ENCODE measurements around the gene NHLRC2.
"Not testable (repeated sequence)": the region's sequence is repeated elsewhere in the genome, so short reads cannot be mapped to it uniquely, and the experiment has no call there.

The NHLRC2 gene

GRCh38 chr10:113928830-113929229 is 74.4 kb downstream of the NHLRC2 start:
- Histone ChIP-seq H3K9me3 (ENCODE audit: control insufficient read depth, insufficient read depth, low read length) (no peaks in the 10 kb centered on the region), H3K36me3 (ENCODE audit: insufficient read depth, low read length) (no peaks in the 10 kb centered on the region), H3K9ac (ENCODE audit: low read depth, low read length) (no peak overlapping the region), H3K4me1 (ENCODE audit: insufficient read depth, low read length) (no peaks in the 10 kb centered on the region)

- Histone ChIP-seq H3K4me1 (ENCODE audit: insufficient read depth, low read length) (no peaks in the 10 kb centered on the region), H3K9me3 (ENCODE audit: control insufficient read depth, insufficient read depth, low read length) (no peaks in the 10 kb centered on the region), H3K36me3 (ENCODE audit: insufficient read depth, low read length) (no peaks in the 10 kb centered on the region), H3K9ac (ENCODE audit: low read depth, low read length) (no peak overlapping the region)
Measured at GRCh38 chr10:113929522-113929921, 75.1 kb downstream of the NHLRC2 start.

GRCh38 chr10:113930482-113931057 is 76.1 kb downstream of the NHLRC2 start:
- Histone ChIP-seq H3K9me3 (ENCODE audit: control insufficient read depth, insufficient read depth, low read length) (no peaks in the 10 kb centered on the region), H3K4me1 (ENCODE audit: insufficient read depth, low read length) (no peaks in the 10 kb centered on the region), H3K36me3 (ENCODE audit: insufficient read depth, low read length) (no peaks in the 10 kb centered on the region), H3K9ac (ENCODE audit: low read depth, low read length) (no peak overlapping the region)

DNA sequence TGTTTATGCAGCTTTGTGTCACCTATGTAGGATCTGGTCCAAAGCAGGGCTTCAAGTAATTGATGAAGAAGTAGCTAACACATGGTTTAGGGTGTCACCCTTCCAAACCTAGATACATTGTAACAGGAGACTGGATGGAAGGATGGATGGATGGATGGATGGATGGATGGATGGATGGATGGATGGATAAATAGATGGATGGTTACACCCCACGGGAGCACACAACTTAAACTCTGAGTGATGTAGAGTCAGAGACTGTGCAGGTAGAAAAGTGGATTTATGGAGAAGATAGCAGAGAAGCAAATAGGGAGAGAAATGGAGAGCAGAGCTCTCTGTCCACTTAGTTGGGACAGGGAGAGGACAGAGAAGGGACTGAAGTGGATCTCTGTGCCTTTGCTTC is 78.4 kb downstream of the NHLRC2 start:
- Histone ChIP-seq H3K4me1 (ENCODE audit: insufficient read depth, low read length) (no peaks in the 10 kb centered on the region), H3K36me3 (ENCODE audit: insufficient read depth, low read length) (no peaks in the 10 kb centered on the region), H3K9me3 (ENCODE audit: control insufficient read depth, insufficient read depth, low read length) (no peaks in the 10 kb centered on the region), H3K9ac (ENCODE audit: low read depth, low read length) (no peak overlapping the region)

DNA sequence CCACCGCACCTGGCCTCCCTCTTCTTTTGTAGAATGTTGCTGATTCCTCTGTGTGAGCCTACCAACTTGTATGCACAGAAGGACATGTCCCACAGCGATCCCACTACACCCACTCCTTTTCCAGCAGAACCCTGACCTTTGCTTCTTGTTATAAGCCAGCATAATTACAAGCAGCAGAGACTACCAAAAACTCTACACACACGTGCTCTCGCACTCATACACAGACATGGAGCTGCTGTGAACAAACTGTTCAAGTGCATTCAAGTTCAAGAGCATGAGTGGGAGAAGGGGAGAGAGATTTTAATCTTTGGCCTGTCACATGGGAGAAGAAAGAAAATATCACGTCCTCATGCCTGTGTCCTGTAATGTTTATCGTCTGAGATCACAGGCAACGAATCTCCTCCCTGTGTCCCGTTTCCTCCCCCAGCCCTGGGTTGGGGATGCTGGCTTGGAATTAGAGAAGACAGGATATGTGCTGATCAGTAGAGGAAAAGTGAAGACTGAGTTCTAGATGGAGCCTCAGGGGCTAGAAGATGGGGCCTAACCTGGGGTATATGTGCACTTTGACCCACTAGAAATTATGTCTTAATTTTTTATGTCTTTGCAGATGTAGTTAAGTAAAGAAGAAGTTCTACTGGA is 79.6 kb downstream of the NHLRC2 start:
- no peaks in the 10 kb centered on the region for H3K36me3 ChIP-seq (ENCODE audit: insufficient read depth, low read length)
- no peaks in the 10 kb centered on the region for H3K9me3 ChIP-seq (ENCODE audit: control insufficient read depth, insufficient read depth, low read length)
- H3K4me1 ChIP-seq (ENCODE audit: insufficient read depth, low read length), result no peaks in the 10 kb centered on the region
- H3K9ac ChIP-seq (ENCODE audit: low read depth, low read length), result no peak overlapping the region

DNA sequence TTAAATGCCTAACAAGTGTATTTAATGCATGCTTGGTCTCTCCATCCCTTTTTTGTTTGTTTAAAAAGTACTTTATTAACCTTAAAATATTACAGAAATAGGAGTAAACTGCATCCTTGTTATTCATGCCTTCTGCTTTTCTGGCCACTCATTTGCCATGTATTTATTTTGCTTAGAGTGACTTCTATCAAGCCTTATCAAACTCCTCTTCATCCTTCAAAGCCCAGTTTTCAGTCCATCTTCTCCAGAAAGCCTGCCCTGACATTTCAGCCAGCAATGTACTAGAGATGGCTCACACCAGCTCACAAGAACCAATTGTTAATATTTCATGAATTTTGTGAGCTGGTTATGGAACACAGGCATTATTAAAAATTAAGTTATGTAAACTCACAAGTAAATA is 82.8 kb downstream of the NHLRC2 start:
- H3K9me3 ChIP-seq (ENCODE audit: control insufficient read depth, insufficient read depth, low read length), result no peaks in the 10 kb centered on the region
- no peaks in the 10 kb centered on the region for H3K36me3 ChIP-seq (ENCODE audit: insufficient read depth, low read length)
- H3K9ac ChIP-seq (ENCODE audit: low read depth, low read length), result no peak overlapping the region
- no peaks in the 10 kb centered on the region for H3K4me1 ChIP-seq (ENCODE audit: insufficient read depth, low read length)

GRCh38 chr10:113937756-113938155 is 83.3 kb downstream of the NHLRC2 start:
- Histone ChIP-seq H3K36me3 (ENCODE audit: insufficient read depth, low read length) (no peaks in the 10 kb centered on the region), H3K9ac (ENCODE audit: low read depth, low read length) (no peak overlapping the region), H3K4me1 (ENCODE audit: insufficient read depth, low read length) (no peaks in the 10 kb centered on the region), H3K9me3 (ENCODE audit: control insufficient read depth, insufficient read depth, low read length) (no peaks in the 10 kb centered on the region)

- no peaks in the 10 kb centered on the region for H3K36me3 ChIP-seq (ENCODE audit: insufficient read depth, low read length)
- H3K4me1 ChIP-seq (ENCODE audit: insufficient read depth, low read length), result no peaks in the 10 kb centered on the region
- no peaks in the 10 kb centered on the region for H3K9me3 ChIP-seq (ENCODE audit: control insufficient read depth, insufficient read depth, low read length)
- no peak overlapping the region for H3K9ac ChIP-seq (ENCODE audit: low read depth, low read length)
Measured at GRCh38 chr10:113939212-113939860, 84.9 kb downstream of the NHLRC2 start.

- Histone ChIP-seq H3K9ac (ENCODE audit: low read depth, low read length) (no peak overlapping the region), H3K4me1 (ENCODE audit: insufficient read depth, low read length) (0 out of 2 replicates have a peak, but pooled peaks cover 3% of the 10 kb centered on the region), H3K9me3 (ENCODE audit: control insufficient read depth, insufficient read depth, low read length) (no peaks in the 10 kb centered on the region), H3K36me3 (ENCODE audit: insufficient read depth, low read length) (no peaks in the 10 kb centered on the region)
Measured at GRCh38 chr10:113941140-113941539, 86.7 kb downstream of the NHLRC2 start.

- H3K9me3 ChIP-seq (ENCODE audit: control insufficient read depth, insufficient read depth, low read length); H3K36me3 ChIP-seq (ENCODE audit: insufficient read depth, low read length); H3K4me1 ChIP-seq (ENCODE audit: insufficient read depth, low read length); H3K9ac ChIP-seq (ENCODE audit: low read depth, low read length): not testable (repeated sequence)
Measured at GRCh38 chr10:113943196-113943595, 88.7 kb downstream of the NHLRC2 start.

DNA sequence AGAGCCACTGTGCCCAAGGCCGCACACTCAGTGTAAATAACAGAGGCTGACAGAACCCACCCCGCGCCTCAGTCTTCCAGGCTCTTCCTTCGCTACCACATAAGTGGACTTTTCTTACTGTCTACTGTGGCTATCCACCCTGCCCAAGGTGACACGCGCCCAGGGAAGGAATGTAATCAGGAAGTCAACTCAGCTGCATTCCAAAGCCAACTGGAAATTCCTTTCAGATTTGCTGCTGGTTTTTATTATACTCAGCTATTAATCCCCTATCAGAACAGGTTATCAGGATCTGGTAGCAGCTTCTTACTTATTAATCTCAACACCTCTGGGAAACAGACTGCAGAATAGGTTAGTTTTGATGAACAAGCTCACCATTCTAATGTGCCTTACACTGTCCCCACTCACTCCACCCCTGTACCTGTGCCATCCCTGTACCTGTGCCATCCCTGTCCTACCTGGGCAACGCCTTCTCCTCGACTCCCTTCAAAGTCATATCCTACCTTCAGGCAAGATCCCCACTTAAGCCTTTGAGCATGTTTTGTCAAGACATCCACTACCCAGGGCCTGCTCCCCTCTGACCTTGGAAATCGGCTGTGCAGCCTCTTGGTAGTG is 90.7 kb downstream of the NHLRC2 start:
- no peaks in the 10 kb centered on the region for H3K36me3 ChIP-seq (ENCODE audit: insufficient read depth, low read length)
- H3K9ac ChIP-seq (ENCODE audit: low read depth, low read length), result no peak overlapping the region
- 0 out of 2 replicates have a peak, but pooled peaks cover 3% of the 10 kb centered on the region for H3K4me1 ChIP-seq (ENCODE audit: insufficient read depth, low read length)
- H3K9me3 ChIP-seq (ENCODE audit: control insufficient read depth, insufficient read depth, low read length), result no peaks in the 10 kb centered on the region

DNA sequence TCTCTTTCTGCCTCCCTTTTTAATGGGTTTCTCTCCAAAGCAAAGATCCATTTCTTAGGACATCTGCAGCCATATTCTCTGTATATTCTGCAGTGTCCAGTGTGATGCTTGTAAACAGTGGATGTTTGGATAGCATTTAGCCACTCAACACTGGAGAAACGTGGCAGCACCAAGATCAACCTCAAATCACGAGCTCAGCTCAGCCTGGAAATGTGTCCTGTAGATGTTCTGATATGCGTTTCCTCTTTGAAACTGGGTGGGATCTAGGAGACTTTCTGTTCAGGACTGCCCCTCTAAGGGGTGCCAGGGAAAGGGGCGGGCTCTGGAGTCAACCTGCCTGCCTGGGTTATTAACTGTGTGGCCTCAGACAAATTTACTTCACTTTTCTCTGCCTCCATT is 91.2 kb downstream of the NHLRC2 start:
- no peaks in the 10 kb centered on the region for H3K9me3 ChIP-seq (ENCODE audit: control insufficient read depth, insufficient read depth, low read length)
- H3K4me1 ChIP-seq (ENCODE audit: insufficient read depth, low read length), result 0 out of 2 replicates have a peak, but pooled peaks cover 3% of the 10 kb centered on the region
- H3K9ac ChIP-seq (ENCODE audit: low read depth, low read length), result no peak overlapping the region
- H3K36me3 ChIP-seq (ENCODE audit: insufficient read depth, low read length), result no peaks in the 10 kb centered on the region

GRCh38 chr10:113947184-113948041 is 93.0 kb downstream of the NHLRC2 start:
- Histone ChIP-seq H3K9me3 (ENCODE audit: control insufficient read depth, insufficient read depth, low read length) (no peaks in the 10 kb centered on the region), H3K9ac (ENCODE audit: low read depth, low read length) (no peak overlapping the region), H3K36me3 (ENCODE audit: insufficient read depth, low read length) (no peaks in the 10 kb centered on the region), H3K4me1 (ENCODE audit: insufficient read depth, low read length) (0 out of 2 replicates have a peak, but pooled peaks cover 3% of the 10 kb centered on the region)

- Histone ChIP-seq H3K9ac (ENCODE audit: low read depth, low read length) (no peak overlapping the region), H3K9me3 (ENCODE audit: control insufficient read depth, insufficient read depth, low read length) (no peaks in the 10 kb centered on the region), H3K4me1 (ENCODE audit: insufficient read depth, low read length) (0 out of 2 replicates have a peak, but pooled peaks cover 3% of the 10 kb centered on the region), H3K36me3 (ENCODE audit: insufficient read depth, low read length) (no peaks in the 10 kb centered on the region)
Measured at GRCh38 chr10:113948048-113948447, 93.6 kb downstream of the NHLRC2 start.

Data from ES-I3 (cell line).